H9 (cell line): ENCODE results near the gene OR8B8. TPM values are rescaled to one million over a fixed set of nuclear protein-coding genes. Genes with fewer than 3 reads are reported as not detected.

Source experiments
- DNase-seq: peaks from one replicate; pipeline ENCODE4 v3.0.0-alpha.2; 2017
- H2AFZ ChIP-seq: one replicate; pipeline ENCODE4 v1.6.1; 2013; ENCODE audit warnings: mild to moderate bottlenecking, low read length, control low read depth, moderate library complexity
- H2AK5ac ChIP-seq: 2 replicates; pipeline ENCODE4 v1.6.1; 2013; ENCODE audit warnings: low read length, control low read depth, mixed read lengths; ENCODE audit not compliant: insufficient read length
- H2BK120ac ChIP-seq: one replicate; pipeline ENCODE4 v1.6.1; 2013; ENCODE audit warnings: low read depth, mild to moderate bottlenecking, low read length, control low read depth, inconsistent platforms; ENCODE audit not compliant: poor library complexity, severe bottlenecking
- H2BK12ac ChIP-seq: 2 replicates; pipeline ENCODE4 v1.6.1; 2013; ENCODE audit warnings: low read length, control low read depth, mixed read lengths, low read depth; ENCODE audit not compliant: insufficient read length
- H2BK15ac ChIP-seq: 2 replicates; pipeline ENCODE4 v1.6.1; 2013; ENCODE audit warnings: low read depth, low read length, control low read depth
- H2BK20ac ChIP-seq: one replicate; pipeline ENCODE4 v1.6.1; 2013; ENCODE audit warnings: low read depth, mild to moderate bottlenecking, low read length, control low read depth, inconsistent platforms; ENCODE audit not compliant: poor library complexity, severe bottlenecking
- H2BK5ac ChIP-seq: 2 replicates; pipeline ENCODE4 v1.6.1; 2013; ENCODE audit warnings: low read length, control low read depth, mixed read lengths; ENCODE audit not compliant: insufficient read length
- H3K14ac ChIP-seq: 2 replicates; pipeline ENCODE4 v1.6.1; 2013; ENCODE audit warnings: low read length, control low read depth; ENCODE audit not compliant: insufficient read depth
- H3K18ac ChIP-seq: 2 replicates; pipeline ENCODE4 v1.6.1; 2013; ENCODE audit warnings: low read depth, mild to moderate bottlenecking, mixed read lengths, low read length, control low read depth; ENCODE audit not compliant: insufficient read length
- H3K23ac ChIP-seq: 2 replicates; pipeline ENCODE4 v1.6.1; 2013; ENCODE audit warnings: low read length, control low read depth, mixed read lengths, low read depth; ENCODE audit not compliant: insufficient read length
- H3K23me2 ChIP-seq: 2 replicates; pipeline ENCODE4 v1.6.1; 2013; ENCODE audit warnings: low read depth, mild to moderate bottlenecking, mixed read lengths, low read length, control low read depth; ENCODE audit not compliant: insufficient read length, poor library complexity, severe bottlenecking
- H3K27ac ChIP-seq: 2 replicates; pipeline ENCODE4 v1.5.1; 2013; ENCODE audit warnings: low read length, control low read depth, mixed read lengths, low read depth; ENCODE audit not compliant: insufficient read length
- H3K27me3 ChIP-seq: 2 replicates; pipeline ENCODE4 v1.6.1; 2013; ENCODE audit warnings: low read length, control low read depth, inconsistent platforms; ENCODE audit not compliant: insufficient read depth
- H3K4ac ChIP-seq: 2 replicates; pipeline ENCODE4 v1.6.1; 2013; ENCODE audit warnings: low read depth, mild to moderate bottlenecking, control low read depth, inconsistent platforms, low read length, moderate library complexity
- H3K4me1 ChIP-seq: 2 replicates; pipeline ENCODE4 v1.6.1; 2013; ENCODE audit warnings: low read length, control low read depth, inconsistent platforms; ENCODE audit not compliant: insufficient read depth
- H3K4me2 ChIP-seq: 2 replicates; pipeline ENCODE4 v1.6.1; 2013; ENCODE audit warnings: low read length, control low read depth, mixed read lengths; ENCODE audit not compliant: insufficient read length, insufficient read depth
- H3K56ac ChIP-seq: 2 replicates; pipeline ENCODE4 v1.6.1; 2013; ENCODE audit warnings: low read depth, mild to moderate bottlenecking, mixed read lengths, low read length, control low read depth; ENCODE audit not compliant: insufficient read length
- H3K79me1 ChIP-seq: 2 replicates; pipeline ENCODE4 v1.6.1; 2013; ENCODE audit warnings: low read depth, mild to moderate bottlenecking, moderate library complexity, low read length, control low read depth, inconsistent platforms; ENCODE audit not compliant: insufficient read depth, poor library complexity, severe bottlenecking
- H3K79me2 ChIP-seq: 2 replicates; pipeline ENCODE4 v1.6.1; 2013; ENCODE audit warnings: low read length, control low read depth, inconsistent platforms; ENCODE audit not compliant: insufficient read depth
- H3K9ac ChIP-seq: 2 replicates; pipeline ENCODE4 v1.6.1; 2013; ENCODE audit warnings: low read length, control low read depth, mixed read lengths; ENCODE audit not compliant: insufficient read length; ENCODE audit errors: extremely low read depth
- H3K9me3 ChIP-seq: one replicate; pipeline ENCODE4 v1.6.1; 2013; ENCODE audit warnings: low read depth, low read length, inconsistent platforms; ENCODE audit not compliant: control insufficient read depth
- H3T11ph ChIP-seq: one replicate; pipeline ENCODE4 v1.6.1; 2013; ENCODE audit warnings: mild to moderate bottlenecking, low read length, control low read depth, inconsistent platforms
- H4K20me1 ChIP-seq: one replicate; pipeline ENCODE4 v1.6.1; 2013; ENCODE audit not compliant: control insufficient read depth, insufficient read length, insufficient read depth
- H4K5ac ChIP-seq: 2 replicates; pipeline ENCODE4 v1.6.1; 2013; ENCODE audit warnings: low read depth, mild to moderate bottlenecking, mixed read lengths, low read length, control low read depth; ENCODE audit not compliant: insufficient read length
- H4K8ac ChIP-seq: replicated peaks from 2 replicates; pipeline ENCODE4 v1.6.1; 2013; ENCODE audit warnings: low read length, control low read depth, mixed read lengths, low read depth; ENCODE audit not compliant: insufficient read length
- H4K91ac ChIP-seq: 2 replicates; pipeline ENCODE4 v1.6.1; 2013; ENCODE audit warnings: low read depth, mild to moderate bottlenecking, moderate library complexity, mixed read lengths, low read length, control low read depth; ENCODE audit not compliant: insufficient read length
- H3K27ac Mint-ChIP-seq, 3 experiments: 2 replicates in 2 of 3; 3 replicates in 1 of 3; pipeline ENCODE4 v1.8.0; 2020 to 2021; ENCODE audit warnings: mixed read lengths in 3 of 3, mild to moderate bottlenecking in 1 of 3, moderate library complexity in 1 of 3
- H3K27me3 Mint-ChIP-seq: 2 replicates; pipeline ENCODE4 v1.8.0; 2021; ENCODE audit warnings: low read depth, mild to moderate bottlenecking, moderate library complexity, mixed read lengths
- H3K36me3 Mint-ChIP-seq, 3 experiments: 2 replicates in 2 of 3; 3 replicates in 1 of 3; pipeline ENCODE4 v1.8.0; 2020 to 2021; ENCODE audit warnings: low read depth in 3 of 3, mixed read lengths in 3 of 3; ENCODE audit not compliant: insufficient read depth in 1 of 3
- H3K4me1 Mint-ChIP-seq, 2 experiments: 2 replicates each; pipeline ENCODE4 v1.8.0; 2020; ENCODE audit warnings: mixed read lengths in 2 of 2
- H3K4me3 Mint-ChIP-seq, 2 experiments: 2 replicates in 1 of 2; 3 replicates in 1 of 2; pipeline ENCODE4 v1.8.0; 2020 to 2021; ENCODE audit warnings: mild to moderate bottlenecking in 2 of 2, mixed read lengths in 2 of 2, moderate library complexity in 1 of 2
- H3K9me3 Mint-ChIP-seq, 2 experiments: 2 replicates in 1 of 2; 3 replicates in 1 of 2; pipeline ENCODE4 v1.8.0; 2020; ENCODE audit warnings: mild to moderate bottlenecking in 2 of 2, mixed read lengths in 2 of 2, moderate library complexity in 1 of 2
- WGBS: extraction: QIAGEN DNeasy Blood & Tissue Kit; methylation state at CpG from one replicate; pipeline ENCODE4 v1.1.7; 2013; ENCODE audit warnings: missing lambda C conversion rate, low lambda C conversion rate, mixed read lengths; ENCODE audit not compliant: insufficient read length; ENCODE audit errors: extremely low coverage; 5-methylcytosine and 5-hydroxymethylcytosine counted together
- total RNA-seq: library from RNA; stranded (reverse); gene quantifications from 2 replicates; pipeline ENCODE4 v1.2.1, GENCODE V29; 2021
- TF ChIP-seq, protein P1 (sequence below): fragments of 200-600 bp; sonication (generic); conservative IDR thresholded peaks from 3 replicates; pipeline ENCODE4 v1.8.0; 2021; ENCODE audit warnings: antibody characterized with exemption, mild to moderate bottlenecking

Gene OR8B8
- total RNA-seq, 1 experiment from 2014 or later: not detected

DNA sequence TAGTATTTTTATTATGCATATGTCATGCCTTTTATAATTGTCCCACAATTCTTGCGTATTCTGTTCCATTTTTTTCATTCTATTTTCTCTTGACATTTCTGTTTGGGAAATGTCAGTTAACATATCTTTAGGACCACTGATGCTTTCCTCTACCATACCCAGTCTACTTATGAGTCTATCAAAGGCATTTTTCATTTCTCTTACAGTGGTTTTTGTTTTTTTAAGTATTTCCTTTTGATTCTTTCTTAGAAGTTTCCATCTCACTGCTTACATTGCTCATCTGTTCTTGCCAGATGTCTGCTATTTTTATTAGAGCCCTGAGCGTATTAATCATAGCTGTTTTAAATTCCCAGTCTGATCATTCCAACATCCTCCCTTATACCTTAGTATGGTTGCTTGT, 29.3 kb upstream of the OR8B8 start:
- Histone ChIP-seq H3K9ac (no peak overlapping the region), H4K91ac (no peak overlapping the region), H3K27me3 (no peaks in the 10 kb centered on the region), H3K14ac (no peak overlapping the region), H3K4me1 (no peaks in the 10 kb centered on the region), H3K79me1 (no peaks in the 10 kb centered on the region), H2AK5ac (no peak overlapping the region), H3K9me3 (no peaks in the 10 kb centered on the region), H4K5ac (no peak overlapping the region), H2AFZ (no peak overlapping the region), H3K27ac (no peak overlapping the region), H2BK20ac (no peak overlapping the region), H2BK5ac (no peak overlapping the region), H3K79me2 (no peaks in the 10 kb centered on the region), H4K20me1 (no peaks in the 10 kb centered on the region), H2BK15ac (no peak overlapping the region), H2BK12ac (no peak overlapping the region), H3K4ac (no peak overlapping the region), H3K4me2 (no peak overlapping the region), H3K56ac (no peak overlapping the region), H3K18ac (no peak overlapping the region), H3T11ph (no peak overlapping the region), H3K23ac (no peak overlapping the region), H2BK120ac (no peak overlapping the region), H4K8ac (no peak overlapping the region), H3K23me2 (no peaks in the 10 kb centered on the region)
- WGBS: no CpG with 5 or more reads among the region's 2 CpGs
- TF ChIP-seq, protein P1, sequence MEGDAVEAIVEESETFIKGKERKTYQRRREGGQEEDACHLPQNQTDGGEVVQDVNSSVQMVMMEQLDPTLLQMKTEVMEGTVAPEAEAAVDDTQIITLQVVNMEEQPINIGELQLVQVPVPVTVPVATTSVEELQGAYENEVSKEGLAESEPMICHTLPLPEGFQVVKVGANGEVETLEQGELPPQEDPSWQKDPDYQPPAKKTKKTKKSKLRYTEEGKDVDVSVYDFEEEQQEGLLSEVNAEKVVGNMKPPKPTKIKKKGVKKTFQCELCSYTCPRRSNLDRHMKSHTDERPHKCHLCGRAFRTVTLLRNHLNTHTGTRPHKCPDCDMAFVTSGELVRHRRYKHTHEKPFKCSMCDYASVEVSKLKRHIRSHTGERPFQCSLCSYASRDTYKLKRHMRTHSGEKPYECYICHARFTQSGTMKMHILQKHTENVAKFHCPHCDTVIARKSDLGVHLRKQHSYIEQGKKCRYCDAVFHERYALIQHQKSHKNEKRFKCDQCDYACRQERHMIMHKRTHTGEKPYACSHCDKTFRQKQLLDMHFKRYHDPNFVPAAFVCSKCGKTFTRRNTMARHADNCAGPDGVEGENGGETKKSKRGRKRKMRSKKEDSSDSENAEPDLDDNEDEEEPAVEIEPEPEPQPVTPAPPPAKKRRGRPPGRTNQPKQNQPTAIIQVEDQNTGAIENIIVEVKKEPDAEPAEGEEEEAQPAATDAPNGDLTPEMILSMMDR: no peak
- H3K27ac Mint-ChIP-seq: peak overlapping the region in 1 of 3 experiments; percentile 27; a peak in 1 of 7 replicates
- no peak for DNase-seq
- no peak overlapping the region for H3K4me3 Mint-ChIP-seq
- no peaks in the 10 kb centered on the region for H3K9me3 Mint-ChIP-seq
- no peaks in the 10 kb centered on the region; the same call in 1 of the 2 replicates for H3K27me3 Mint-ChIP-seq
- H3K4me1 Mint-ChIP-seq: peaks cover 13 to 15% of the 10 kb centered on the region in 2 experiments
- H3K36me3 Mint-ChIP-seq: no peaks in the 10 kb centered on the region
